SH-SY5Y (cell line): Measurements from ENCODE around the gene MYBPH.

ENCODE experiments used
- GATA2 ChIP-seq: IDR thresholded peaks from 2 replicates; pipeline ENCODE4 v1.6.1; 2011; ENCODE audit warnings: mild to moderate bottlenecking, low read depth, low read length
- GATA3 ChIP-seq: IDR thresholded peaks from 2 replicates; pipeline ENCODE4 v1.6.1; 2011; ENCODE audit warnings: low read depth, mild to moderate bottlenecking, low read length, moderate library complexity

- TF ChIP-seq GATA2 (no peak), GATA3 (no peak)
These were observed 1.4 kb upstream of the MYBPH start for GRCh38 chr1:203177036-203177405.
